GM21723 (cell line): Measurements from ENCODE around the gene OR10A5.
A peak's percentile ranks its signal among the peaks of the same experiment; 100 is the strongest.
"Not testable (repeated sequence)": the region's sequence is repeated elsewhere in the genome, so short reads cannot be mapped to it uniquely, and the experiment has no call there.

Experiments
- ATAC-seq: cut with Tn5 transposase; IDR thresholded peaks from one replicate; pipeline ENCODE4 v1.9.1; 2021; ENCODE audit warnings: mild to moderate bottlenecking, moderate library complexity; ENCODE audit not compliant: unreplicated experiment

OR10A5 gene

DNA sequence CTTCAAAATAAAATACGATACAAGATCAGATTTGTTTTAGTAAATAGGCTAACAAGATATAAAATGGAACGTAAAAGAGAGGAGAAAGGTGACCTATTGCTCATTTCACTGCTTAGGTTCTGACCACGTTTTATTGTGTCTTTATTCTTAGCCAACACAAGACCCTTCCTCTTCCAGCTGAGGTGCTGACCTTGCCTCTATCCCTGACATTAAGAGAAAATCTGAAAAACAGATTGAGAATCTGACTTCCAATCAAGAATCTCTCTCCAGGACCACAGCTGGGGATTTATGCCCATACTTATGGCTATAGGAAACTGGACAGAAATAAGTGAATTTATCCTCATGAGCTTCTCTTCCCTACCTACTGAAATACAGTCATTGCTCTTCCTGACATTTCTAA lies at the start of gene OR10A5:
OR10A5 (plus strand) TSS at position 301 of the 400 bp plus-strand sequence; CDS start at position 301, 0 bp downstream.
- ATAC-seq: no peak

GRCh38 chr11:6799402-6799801 lies 46.1 kb upstream of the OR10A5 start, which contains the start of gene OR6A2:
TSS of gene OR6A2 (minus strand) at chr11:6799689. CDS start at chr11:6795708, 3,981 bp downstream.
- no peak for ATAC-seq

GRCh38 chr11:6801075-6801474 lies 44.4 kb upstream of the OR10A5 start:
- not testable (repeated sequence) for ATAC-seq

GRCh38 chr11:6812390-6813005 lies 33.0 kb upstream of the OR10A5 start:
- peak; percentile 94 for ATAC-seq

DNA sequence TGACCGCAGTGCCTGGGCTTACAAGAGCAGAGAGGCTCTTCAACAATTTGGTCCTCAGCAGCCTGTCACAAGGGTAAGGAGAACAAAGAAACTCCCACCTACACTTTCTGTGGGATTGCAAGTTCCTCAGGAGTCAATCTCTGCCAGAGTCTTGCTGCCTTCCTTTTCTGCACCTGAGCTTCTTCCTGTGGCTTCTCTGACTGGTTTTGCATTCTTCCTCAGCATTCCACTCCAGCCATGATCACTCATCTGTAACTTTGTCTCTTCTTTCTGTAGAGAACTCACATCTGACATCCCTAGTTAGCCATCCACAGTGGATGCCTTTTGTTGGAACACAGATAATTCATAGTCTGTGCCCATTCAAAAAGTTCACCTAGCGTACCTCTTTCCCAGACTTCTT lies 31.8 kb upstream of the OR10A5 start:
- ATAC-seq: no peak

GRCh38 chr11:6817694-6818093 lies 27.8 kb upstream of the OR10A5 start:
- no peak for ATAC-seq

DNA sequence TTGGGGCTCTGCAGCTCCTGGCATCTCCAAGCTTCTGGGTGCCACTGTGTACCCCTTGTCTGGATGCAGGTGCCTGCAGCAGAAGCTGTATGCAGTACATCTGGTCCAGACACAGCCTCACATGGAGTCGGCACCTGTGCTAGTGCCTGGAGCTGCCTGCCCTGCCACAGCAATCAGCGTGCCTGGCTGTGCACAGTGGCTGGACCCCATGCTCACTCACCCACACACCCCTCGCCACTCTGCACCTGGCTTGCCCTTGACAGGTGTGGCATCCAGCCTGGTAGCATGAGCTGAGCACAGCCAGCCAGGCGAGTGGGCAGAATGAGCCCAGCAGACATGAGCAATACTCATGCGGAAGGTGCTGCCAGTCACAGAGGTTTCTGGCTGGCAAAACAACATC lies 26.5 kb upstream of the OR10A5 start:
- ATAC-seq: no peak

- no peak for ATAC-seq
Observed at GRCh38 chr11:6824136-6824823, 21.2 kb upstream of the OR10A5 start.

DNA sequence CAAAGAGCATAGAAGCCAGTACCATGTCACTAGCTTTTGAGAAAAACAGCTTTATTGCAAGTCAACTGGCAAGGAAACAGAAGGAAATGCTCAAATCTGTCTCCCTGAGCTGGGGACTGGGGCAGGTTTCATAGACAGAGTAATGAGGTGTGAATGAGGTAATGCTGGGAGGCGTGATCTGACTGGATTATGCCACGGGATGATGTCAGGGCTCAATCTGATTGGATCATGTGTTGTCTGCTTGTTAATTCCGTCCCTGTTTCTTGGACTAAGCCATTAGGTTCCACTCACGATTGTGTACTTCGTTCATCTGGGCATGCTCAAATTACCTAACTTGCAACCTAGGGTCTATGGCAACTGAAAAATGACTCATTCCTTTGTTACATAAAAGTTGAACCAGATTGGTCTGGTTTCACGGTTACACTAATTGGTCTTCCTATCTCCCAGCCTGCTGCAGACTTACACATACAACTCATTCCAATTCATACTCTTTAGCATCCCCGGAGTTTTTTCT lies 20.2 kb upstream of the OR10A5 start:
- ATAC-seq: no peak

- ATAC-seq: no peak
Observed at GRCh38 chr11:6828103-6828502, 17.4 kb upstream of the OR10A5 start.

DNA sequence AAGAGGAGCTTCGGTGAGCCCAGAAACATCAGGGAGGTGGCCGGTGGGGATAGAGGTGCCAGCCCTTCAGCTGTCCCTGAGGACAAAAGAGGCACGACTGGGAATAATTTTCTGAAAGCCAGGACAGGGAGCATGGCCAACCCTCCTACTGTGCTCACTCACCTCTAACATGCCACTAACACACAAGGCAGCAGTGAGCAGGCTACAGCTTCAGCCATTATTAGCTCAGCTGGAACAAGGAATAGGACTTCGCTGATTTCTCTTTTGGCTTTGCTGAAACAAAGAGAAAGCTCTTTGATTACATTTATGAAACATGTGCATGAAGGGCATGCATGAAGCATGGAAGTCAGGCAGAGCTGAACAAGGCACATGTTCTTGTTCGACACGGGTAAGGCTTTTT lies 12.1 kb upstream of the OR10A5 start:
- no peak for ATAC-seq

- no peak for ATAC-seq
Observed at GRCh38 chr11:6834021-6834420, 11.5 kb upstream of the OR10A5 start.

- no peak for ATAC-seq
Observed at GRCh38 chr11:6841694-6842093, 3.8 kb upstream of the OR10A5 start.

DNA sequence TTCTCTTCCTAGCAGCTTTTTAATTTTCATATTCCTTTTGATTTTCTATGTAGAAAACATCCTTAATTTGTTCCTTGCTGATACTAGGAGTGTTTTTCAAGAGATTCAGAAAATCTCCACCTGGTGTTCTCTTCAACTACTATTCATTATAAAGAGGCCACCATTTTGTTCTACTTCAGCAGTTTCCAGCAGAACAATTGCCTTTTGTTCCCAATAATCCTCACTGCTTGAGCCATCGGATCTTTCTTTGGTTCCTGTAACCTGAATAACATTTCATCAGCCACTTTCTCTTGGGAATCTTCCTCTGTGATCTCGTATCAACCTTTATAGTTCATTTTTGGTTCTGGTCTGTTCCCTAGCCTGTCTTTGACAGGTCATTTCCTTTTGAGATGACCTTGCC lies 1.8 kb upstream of the OR10A5 start:
- ATAC-seq: no peak

DNA sequence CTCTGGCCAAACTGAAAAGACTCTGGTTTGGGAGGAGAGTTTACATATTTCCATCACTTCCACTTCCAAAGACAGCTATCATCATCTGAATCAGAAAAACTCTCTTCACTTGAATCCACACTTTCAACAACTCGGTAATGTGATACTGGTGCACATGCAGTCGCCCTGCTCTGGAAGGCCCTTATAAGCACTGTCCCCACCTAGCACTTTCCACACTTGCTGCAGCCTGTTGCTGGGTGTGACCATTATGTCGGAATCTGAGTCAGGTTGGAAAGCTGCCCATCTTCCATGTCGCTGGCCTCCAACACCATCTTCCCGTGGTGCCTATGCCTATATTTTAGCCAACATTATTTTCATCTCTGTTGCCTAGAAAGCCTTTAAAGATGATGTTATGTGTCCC lies 1.1 kb upstream of the OR10A5 start:
- ATAC-seq: no peak

DNA sequence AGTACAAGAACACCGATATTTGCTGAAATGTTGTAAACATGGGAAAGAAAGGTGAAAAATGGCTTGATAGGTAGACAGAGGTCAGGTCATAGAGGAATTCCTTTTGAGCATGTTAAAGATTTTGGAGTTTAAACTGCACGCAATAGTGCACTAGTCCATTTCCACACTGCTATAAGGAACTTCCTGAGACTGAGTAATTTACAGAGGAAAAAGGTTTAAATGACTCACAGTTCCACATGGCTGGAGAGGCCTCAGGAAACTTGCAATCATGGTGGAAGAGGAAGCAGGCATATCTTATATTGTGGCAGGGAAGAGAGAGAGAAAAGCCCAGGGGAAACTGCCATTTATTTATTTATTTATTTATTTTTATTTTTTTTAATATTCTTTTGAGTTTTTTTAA lies 5.0 kb downstream of the OR10A5 start:
- ATAC-seq: no peak

DNA sequence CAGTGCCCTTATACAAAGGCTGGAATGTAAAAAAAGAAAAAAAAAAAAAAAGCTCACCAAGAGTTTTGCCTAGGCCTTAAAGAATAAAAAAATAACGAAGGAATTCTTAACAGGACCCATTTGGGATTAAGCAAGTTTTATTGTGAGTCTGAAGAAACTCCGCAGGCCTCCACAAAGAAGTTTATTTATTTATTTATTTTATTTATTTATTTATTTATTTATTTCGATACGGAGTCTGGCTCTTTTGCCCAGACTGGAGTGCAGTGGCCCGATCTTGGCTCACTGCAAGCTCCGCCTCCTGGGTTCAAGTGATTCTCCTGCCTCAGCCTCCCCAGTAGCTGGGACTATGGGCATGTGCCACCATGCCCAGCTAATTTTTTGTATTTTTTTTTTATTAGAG lies 9.3 kb downstream of the OR10A5 start:
- ATAC-seq: not testable (repeated sequence)

DNA sequence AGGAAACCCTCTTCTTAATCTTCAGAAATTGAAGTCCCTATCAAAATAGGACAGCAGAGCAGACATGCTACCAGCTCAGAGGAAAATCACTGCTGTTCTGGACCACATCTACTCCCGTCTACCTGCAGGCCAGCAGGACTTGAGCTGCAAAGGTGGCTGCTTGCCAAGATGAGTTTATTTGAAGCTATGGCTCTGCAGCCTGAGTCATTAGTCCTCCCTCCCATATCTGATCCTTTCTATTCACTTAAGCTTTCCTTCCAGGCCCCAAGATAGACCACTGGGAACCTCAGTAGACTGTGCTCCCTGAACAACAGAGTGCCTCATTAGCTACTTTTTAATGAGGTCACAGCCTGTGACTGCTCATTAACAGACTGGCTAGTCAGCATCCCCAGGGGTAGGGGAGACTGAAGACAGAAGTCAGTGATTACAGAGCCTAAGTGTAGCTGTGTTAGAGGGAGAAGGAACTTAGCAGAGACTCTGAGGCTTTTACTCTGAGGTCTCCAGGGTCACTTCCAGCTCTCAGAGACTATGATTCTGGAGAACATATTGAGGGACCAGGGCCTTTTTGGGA lies 10.6 kb downstream of the OR10A5 start:
- no peak for ATAC-seq

GRCh38 chr11:6856871-6857270 lies 11.4 kb downstream of the OR10A5 start:
- peak; percentile 83 for ATAC-seq

- ATAC-seq: no peak
Observed at GRCh38 chr11:6862961-6863360, 17.5 kb downstream of the OR10A5 start, which contains the start of gene OR10A2. TSS of gene OR10A2 (plus strand) at chr11:6863057. CDS start at chr11:6869755, 6,698 bp downstream.

- no peak for ATAC-seq
Observed at GRCh38 chr11:6864438-6864837, 19.0 kb downstream of the OR10A5 start.

- no peak for ATAC-seq
Observed at GRCh38 chr11:6871278-6871677, 25.8 kb downstream of the OR10A5 start.
